NT2/D1 (cell line): ENCODE results near the gene BANP.
"Not testable (repeated sequence)": the region's sequence is repeated elsewhere in the genome, so short reads cannot be mapped to it uniquely, and the experiment has no call there.

Experiments
- SUZ12 ChIP-seq: IDR thresholded peaks from 2 replicates; pipeline ENCODE4 v1.6.1; 2011; ENCODE audit not compliant: insufficient read length, insufficient read depth; ENCODE audit errors: extremely low read depth
- YY1 ChIP-seq: IDR thresholded peaks from 2 replicates; pipeline ENCODE4 v1.6.1; 2011; ENCODE audit not compliant: insufficient read length, insufficient read depth

- not testable (repeated sequence) for TF ChIP-seq SUZ12, YY1
Measured at GRCh38 chr16:88111976-88112375, 160.7 kb downstream of the BANP start.
